ENCODE measurements around the gene DDX20. TPM values are rescaled to one million over a fixed set of nuclear protein-coding genes. Genes with fewer than 3 reads are reported as not detected.
"Not testable (repeated sequence)": the region's sequence is repeated elsewhere in the genome, so short reads cannot be mapped to it uniquely, and the experiment has no call there.

DDX20 gene
- total RNA-seq, 2 donors from 2014 or later: 9.0 to 22.5 TPM

DNA sequence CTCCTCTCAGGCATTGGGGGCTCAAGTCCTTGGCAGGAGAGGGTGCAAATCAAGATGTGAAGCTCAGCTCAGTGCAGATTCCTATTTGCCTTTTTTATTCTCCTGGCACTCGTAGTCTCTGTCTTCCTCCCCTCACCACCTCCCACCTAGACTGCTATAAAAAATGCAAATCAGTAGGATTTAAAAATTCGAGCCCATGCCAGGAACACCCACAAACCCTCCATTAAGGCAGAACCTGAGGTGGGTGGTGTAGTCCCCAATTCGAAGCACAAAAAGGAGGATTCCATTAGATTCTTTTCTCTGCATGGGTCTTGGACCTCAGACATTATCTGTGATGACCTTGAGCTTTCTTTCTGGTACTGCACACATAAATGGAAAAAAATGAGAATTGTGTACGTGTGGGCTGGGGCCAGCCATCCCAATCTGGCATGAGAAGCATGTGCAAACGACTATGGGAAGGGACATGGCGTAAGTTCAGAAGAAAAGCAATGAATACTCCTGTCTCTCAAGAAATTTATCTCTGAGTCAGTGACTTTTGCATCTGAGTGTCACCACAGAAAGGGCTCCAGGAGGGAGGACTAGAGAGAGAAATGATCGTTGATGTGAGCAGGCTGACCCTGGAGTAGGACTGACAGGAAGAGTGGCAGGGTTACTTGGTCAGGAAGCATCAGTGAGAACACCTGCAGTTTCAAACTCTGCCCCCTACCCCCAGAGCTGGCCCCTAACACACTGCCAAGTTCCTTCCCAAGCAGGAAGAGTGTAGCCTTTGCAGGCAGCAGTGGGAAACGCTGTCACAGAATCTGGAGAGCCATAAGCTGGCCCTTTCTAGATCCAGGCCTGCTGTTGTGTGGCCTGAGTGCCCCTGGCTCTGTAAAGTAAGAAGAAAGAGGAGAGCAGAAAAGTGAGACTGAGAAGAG lies 18.2 kb upstream of the DDX20 start:
- Mint-ChIP-seq H3K9me3 (no peaks in the 10 kb centered on the region), H3K4me3 (peak overlapping the region; percentile 69), H3K27me3 (peaks cover 7% of the 10 kb centered on the region), H3K36me3 (ENCODE audit: low read depth) (no peaks in the 10 kb centered on the region), H3K27ac (peak overlapping the region; percentile 3), H3K4me1 (peaks cover 6% of the 10 kb centered on the region)
- no peak for ATAC-seq (replicated peaks)

DNA sequence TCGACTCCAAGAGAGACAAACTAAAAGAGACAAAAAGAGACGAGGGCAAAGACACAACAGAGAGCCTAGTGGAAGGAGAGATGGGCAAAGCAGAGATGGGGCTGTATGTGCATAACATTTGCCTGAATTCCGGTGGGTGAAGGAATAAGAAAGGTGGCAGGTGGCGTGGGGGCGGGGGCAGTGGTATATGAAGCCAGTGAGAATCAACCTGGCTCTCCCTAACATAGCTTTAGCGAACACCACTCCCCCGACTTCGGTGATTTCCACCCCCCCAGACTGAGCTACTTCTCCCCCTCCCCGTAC lies 17.6 kb upstream of the DDX20 start:
- peak overlapping the region; percentile 69 for H3K4me3 Mint-ChIP-seq
- H3K4me1 Mint-ChIP-seq: peaks cover 6% of the 10 kb centered on the region
- peaks cover 7% of the 10 kb centered on the region for H3K27me3 Mint-ChIP-seq
- no peaks in the 10 kb centered on the region for H3K9me3 Mint-ChIP-seq
- H3K36me3 Mint-ChIP-seq (ENCODE audit: low read depth): no peaks in the 10 kb centered on the region
- H3K27ac Mint-ChIP-seq: peak overlapping the region; percentile 3
- ATAC-seq (replicated peaks): no peak

DNA sequence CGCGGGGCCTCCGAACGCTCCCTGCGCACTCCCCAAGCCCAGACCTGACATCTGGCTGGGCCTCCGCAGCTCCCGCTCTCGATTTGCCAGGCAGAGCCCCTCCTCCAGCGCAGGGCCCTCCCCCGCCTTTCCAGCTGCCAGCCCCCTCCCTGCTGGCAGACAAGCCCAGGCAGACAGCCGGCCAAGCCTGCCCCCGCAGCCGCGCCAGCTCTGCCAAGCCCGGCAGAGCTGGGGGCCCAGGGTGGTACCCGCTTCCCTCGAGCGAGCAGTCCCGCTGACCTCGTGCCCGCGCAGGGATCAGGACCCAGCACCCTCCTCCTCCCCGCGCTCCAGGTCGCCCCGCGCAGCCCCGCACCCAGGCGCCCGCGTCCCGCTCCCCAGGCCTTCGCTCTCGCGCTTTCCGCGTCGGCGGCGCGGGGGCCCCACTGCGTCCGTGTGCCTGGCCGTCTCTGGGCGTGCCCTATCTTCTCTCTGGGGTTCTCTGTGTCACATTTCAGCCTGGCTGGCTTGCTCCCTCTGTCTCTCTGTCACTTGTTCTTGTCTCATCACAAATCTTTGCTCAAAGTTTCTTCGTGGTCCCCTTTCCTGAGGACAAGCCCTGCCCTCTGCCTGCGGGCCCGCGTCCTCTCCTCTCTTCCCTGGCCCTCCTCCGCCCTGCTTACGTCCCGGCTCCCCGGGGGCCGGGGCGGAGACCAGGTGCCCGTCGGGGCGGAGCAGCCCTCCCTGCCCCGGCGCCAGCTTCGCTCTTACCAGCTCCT lies 17.1 kb upstream of the DDX20 start:
- peak overlapping the region; percentile 76 for H3K27ac Mint-ChIP-seq

DNA sequence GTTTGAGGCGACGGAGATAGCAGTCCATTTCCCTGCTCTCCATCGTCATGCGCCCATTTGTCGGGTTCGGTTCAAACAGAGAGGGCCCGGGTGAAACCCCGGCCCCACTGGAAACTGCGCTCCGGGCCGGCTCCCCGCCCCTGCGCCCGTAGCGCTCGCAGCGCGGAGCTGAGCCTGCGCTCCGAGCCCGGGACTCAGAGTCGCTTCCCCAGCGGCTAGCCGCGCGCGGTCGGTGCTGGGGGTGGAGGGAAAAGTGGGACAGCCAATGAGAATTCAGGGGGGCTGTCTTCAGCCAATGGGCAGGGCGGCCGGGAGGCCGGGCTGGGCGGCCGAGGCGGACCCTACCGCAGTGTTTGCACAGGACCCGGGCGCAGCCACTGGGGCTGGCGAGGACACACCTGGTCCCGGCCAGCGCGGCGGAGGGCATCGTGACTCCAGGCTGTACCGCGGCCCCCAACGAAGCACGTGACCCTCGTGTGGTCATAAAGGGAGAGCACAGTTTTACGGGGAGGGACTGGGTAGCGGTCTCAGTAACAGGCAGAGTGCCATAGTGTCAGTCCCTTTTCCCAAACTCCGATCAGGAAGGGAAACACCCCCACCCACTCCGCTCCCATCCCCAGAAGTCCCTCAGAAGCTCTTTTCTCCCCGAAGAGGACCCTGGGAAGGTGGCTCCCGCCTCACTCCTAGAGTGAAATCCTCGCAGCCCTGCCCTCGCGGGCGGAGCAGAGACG lies 16.3 kb upstream of the DDX20 start, which contains the start of gene INKA2:
TSS of gene INKA2 (minus strand) at position 202 of the 731 bp plus-strand sequence. CDS start at position 49, 153 bp downstream.
- Mint-ChIP-seq H3K9me3 (no peaks in the 10 kb centered on the region), H3K27me3 (peaks cover 7% of the 10 kb centered on the region), H3K27ac (peak within 1 kb of the TSS; percentile 76), H3K36me3 (ENCODE audit: low read depth) (no peaks in the 10 kb centered on the region), H3K4me3 (peak within 1 kb of the TSS; percentile 69), H3K4me1 (peaks cover 6% of the 10 kb centered on the region)
- ATAC-seq (replicated peaks): peak; percentile 90

More for the DNA sequence above, 17.1 kb upstream of the DDX20 start:
- Mint-ChIP-seq H3K36me3 (ENCODE audit: low read depth) (no peaks in the 10 kb centered on the region), H3K27me3 (peaks cover 7% of the 10 kb centered on the region), H3K4me3 (peak overlapping the region; percentile 69), H3K4me1 (peaks cover 6% of the 10 kb centered on the region), H3K9me3 (no peaks in the 10 kb centered on the region)
- peak; percentile 70 for ATAC-seq (replicated peaks)

- Mint-ChIP-seq H3K27ac (no peak overlapping the region), H3K36me3 (ENCODE audit: low read depth) (no peaks in the 10 kb centered on the region), H3K27me3 (peaks cover 7% of the 10 kb centered on the region), H3K4me1 (peaks cover 6% of the 10 kb centered on the region), H3K4me3 (peak overlapping the region; percentile 69), H3K9me3 (no peaks in the 10 kb centered on the region)
- no peak for ATAC-seq (replicated peaks)
Measured at GRCh38 chr1:111739925-111740765, 15.6 kb upstream of the DDX20 start.

GRCh38 chr1:111742292-111742691 lies 13.4 kb upstream of the DDX20 start:
- not testable (repeated sequence) for H3K27ac Mint-ChIP-seq; H3K27me3 Mint-ChIP-seq; ATAC-seq (replicated peaks); H3K4me1 Mint-ChIP-seq; H3K9me3 Mint-ChIP-seq; H3K36me3 Mint-ChIP-seq (ENCODE audit: low read depth); H3K4me3 Mint-ChIP-seq

GRCh38 chr1:111742938-111743549 lies 12.7 kb upstream of the DDX20 start:
- peaks cover 9% of the 10 kb centered on the region for H3K4me1 Mint-ChIP-seq
- no peaks in the 10 kb centered on the region for H3K9me3 Mint-ChIP-seq
- no peak overlapping the region for H3K27ac Mint-ChIP-seq
- H3K4me3 Mint-ChIP-seq: no peak overlapping the region
- H3K27me3 Mint-ChIP-seq: peaks cover 4% of the 10 kb centered on the region
- no peak for ATAC-seq (replicated peaks)
- no peaks in the 10 kb centered on the region for H3K36me3 Mint-ChIP-seq (ENCODE audit: low read depth)

DNA sequence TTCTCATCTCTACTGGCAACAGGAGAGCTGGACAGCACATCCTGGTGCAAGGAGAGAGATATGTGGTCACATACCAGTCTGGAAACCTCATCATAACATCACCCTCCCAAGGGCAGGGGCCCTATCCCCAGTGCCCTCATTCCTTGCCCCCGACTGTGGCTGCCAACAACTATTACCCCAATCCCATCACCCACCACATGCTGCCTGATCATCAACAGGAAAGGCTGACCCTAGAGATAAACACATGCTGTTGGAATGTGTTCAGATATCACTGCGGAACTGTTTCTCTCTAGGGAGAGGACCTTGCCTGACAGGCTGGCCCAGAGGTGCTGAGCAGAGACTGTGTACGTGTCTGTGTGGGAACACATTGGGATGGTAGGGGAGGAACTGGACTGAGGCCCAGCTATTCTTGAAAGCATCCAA lies 12.0 kb upstream of the DDX20 start:
- H3K27ac Mint-ChIP-seq: no peak overlapping the region
- no peaks in the 10 kb centered on the region for H3K36me3 Mint-ChIP-seq (ENCODE audit: low read depth)
- H3K9me3 Mint-ChIP-seq: no peaks in the 10 kb centered on the region
- no peak for ATAC-seq (replicated peaks)
- no peak overlapping the region for H3K4me3 Mint-ChIP-seq
- H3K27me3 Mint-ChIP-seq: peaks cover 3% of the 10 kb centered on the region
- peaks cover 7% of the 10 kb centered on the region for H3K4me1 Mint-ChIP-seq

GRCh38 chr1:111745675-111746613 lies 9.8 kb upstream of the DDX20 start:
- H3K27ac Mint-ChIP-seq: no peak overlapping the region
- peaks cover 7% of the 10 kb centered on the region for H3K4me1 Mint-ChIP-seq
- ATAC-seq (replicated peaks): no peak
- H3K36me3 Mint-ChIP-seq (ENCODE audit: low read depth): no peaks in the 10 kb centered on the region
- H3K27me3 Mint-ChIP-seq: peaks cover 2% of the 10 kb centered on the region
- no peak overlapping the region for H3K4me3 Mint-ChIP-seq
- H3K9me3 Mint-ChIP-seq: no peaks in the 10 kb centered on the region

DNA sequence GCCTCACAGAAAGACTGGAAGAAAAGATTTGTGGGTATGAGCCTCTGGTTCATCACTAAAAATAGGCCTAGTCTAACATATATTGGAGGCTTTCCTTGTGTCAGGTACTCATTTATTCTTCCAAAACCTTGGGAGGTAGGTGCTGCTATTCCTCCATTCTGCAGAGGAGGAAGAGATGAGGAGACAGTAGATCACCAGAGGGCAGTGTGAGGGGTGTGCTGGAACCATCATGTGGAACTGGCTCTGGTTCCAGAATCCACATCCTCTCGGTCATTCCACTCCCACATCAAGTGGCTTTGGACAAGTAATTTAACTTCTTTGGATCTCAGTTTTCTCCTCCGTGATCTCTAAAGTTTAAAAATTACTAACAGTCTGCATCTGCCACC lies 9.1 kb upstream of the DDX20 start:
- no peak overlapping the region for H3K27ac Mint-ChIP-seq
- no peaks in the 10 kb centered on the region for H3K9me3 Mint-ChIP-seq
- ATAC-seq (replicated peaks): no peak
- H3K27me3 Mint-ChIP-seq: no peaks in the 10 kb centered on the region
- H3K4me1 Mint-ChIP-seq: peaks cover 7% of the 10 kb centered on the region
- no peaks in the 10 kb centered on the region for H3K36me3 Mint-ChIP-seq (ENCODE audit: low read depth)
- H3K4me3 Mint-ChIP-seq: no peak overlapping the region

DNA sequence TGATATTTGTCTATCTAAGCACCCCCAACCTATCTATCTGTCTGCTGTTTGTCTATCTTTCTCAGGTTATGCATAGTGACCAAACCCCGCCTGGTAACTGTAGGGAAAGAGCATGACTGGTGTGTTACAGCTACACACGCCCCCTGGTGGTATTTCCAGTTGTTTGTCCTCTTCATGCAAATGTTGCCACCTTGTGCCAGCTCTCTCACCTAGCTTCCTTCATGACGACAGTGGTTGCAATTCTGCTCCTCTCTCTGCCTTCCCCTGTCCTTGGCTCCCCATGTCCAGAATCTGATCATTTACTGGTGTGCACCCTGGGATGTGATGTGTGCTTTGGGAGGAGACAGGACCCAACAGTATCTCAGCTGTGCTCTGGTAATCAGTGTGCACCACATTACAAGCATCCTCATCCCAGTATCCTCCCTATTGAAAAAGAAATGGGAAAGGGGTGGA lies 8.4 kb upstream of the DDX20 start:
- H3K4me1 Mint-ChIP-seq: peaks cover 7% of the 10 kb centered on the region
- no peaks in the 10 kb centered on the region for H3K36me3 Mint-ChIP-seq (ENCODE audit: low read depth)
- no peaks in the 10 kb centered on the region for H3K9me3 Mint-ChIP-seq
- ATAC-seq (replicated peaks): peak; percentile 97
- no peak overlapping the region for H3K4me3 Mint-ChIP-seq
- H3K27ac Mint-ChIP-seq: no peak overlapping the region
- H3K27me3 Mint-ChIP-seq: no peaks in the 10 kb centered on the region

DNA sequence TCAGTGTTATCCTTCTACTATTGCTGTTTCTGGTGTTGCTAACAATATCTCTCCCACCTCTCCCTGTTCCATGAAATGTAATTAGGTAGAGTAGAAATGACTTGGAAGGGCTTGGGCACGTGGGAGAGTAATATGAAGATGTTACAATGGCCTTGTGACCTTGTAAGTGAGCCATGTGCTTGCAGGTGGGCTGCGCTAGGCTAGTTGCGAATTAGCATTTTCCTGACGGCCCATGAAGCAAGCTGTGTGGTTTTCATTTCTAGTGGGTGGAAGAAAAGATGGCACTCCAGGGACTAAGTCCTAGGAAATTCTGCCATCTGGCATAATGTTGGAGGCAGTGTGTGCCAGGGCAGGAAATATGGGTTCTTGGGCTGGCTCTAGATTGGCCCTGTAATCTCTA lies 7.8 kb upstream of the DDX20 start:
- Mint-ChIP-seq H3K27ac (no peak overlapping the region), H3K36me3 (ENCODE audit: low read depth) (no peaks in the 10 kb centered on the region), H3K27me3 (no peaks in the 10 kb centered on the region), H3K4me3 (no peak overlapping the region), H3K9me3 (no peaks in the 10 kb centered on the region), H3K4me1 (peaks cover 7% of the 10 kb centered on the region)
- ATAC-seq (replicated peaks): no peak
